Type B pancreatic cell (in vitro differentiated cells): ENCODE data around the gene YEATS4. TPM values are rescaled to one million over a fixed set of nuclear protein-coding genes. Genes with fewer than 3 reads are reported as not detected.

Experiments
- DNase-seq: peaks from one replicate; pipeline ENCODE4 v3.0.0; 2021; ENCODE audit warnings: mixed read lengths; ENCODE audit not compliant: unreplicated experiment; ENCODE audit errors: extremely low spot score
- H3K27ac Mint-ChIP-seq: 2 replicates; pipeline ENCODE4 v1.8.0; 2021; ENCODE audit warnings: mild to moderate bottlenecking, mixed read lengths
- H3K27me3 Mint-ChIP-seq: 2 replicates; pipeline ENCODE4 v1.8.0; 2021; ENCODE audit warnings: mixed read lengths
- H3K36me3 Mint-ChIP-seq: 2 replicates; pipeline ENCODE4 v1.8.0; 2021; ENCODE audit warnings: mixed read lengths
- H3K4me1 Mint-ChIP-seq: one replicate; pipeline ENCODE4 v1.8.0; 2021; ENCODE audit warnings: mixed read lengths; ENCODE audit not compliant: unreplicated experiment
- H3K4me3 Mint-ChIP-seq: 2 replicates; pipeline ENCODE4 v1.8.0; 2021; ENCODE audit warnings: mild to moderate bottlenecking, mixed read lengths
- H3K9me3 Mint-ChIP-seq: 2 replicates; pipeline ENCODE4 v1.8.0; 2021; ENCODE audit warnings: mixed read lengths
- total RNA-seq: library from RNA; stranded (reverse); gene quantifications from 2 replicates; pipeline ENCODE4 v1.2.1, GENCODE V29; 2021; ENCODE audit warnings: low replicate concordance
- TF ChIP-seq, protein P1 (sequence below): fragments of 200-600 bp; sonication (generic); conservative IDR thresholded peaks from 2 replicates; pipeline ENCODE4 v1.5.0; 2021; ENCODE audit warnings: antibody characterized with exemption, mild to moderate bottlenecking

YEATS4 gene
- total RNA-seq, 1 donor from 2014 or later: 24.6 TPM

DNA sequence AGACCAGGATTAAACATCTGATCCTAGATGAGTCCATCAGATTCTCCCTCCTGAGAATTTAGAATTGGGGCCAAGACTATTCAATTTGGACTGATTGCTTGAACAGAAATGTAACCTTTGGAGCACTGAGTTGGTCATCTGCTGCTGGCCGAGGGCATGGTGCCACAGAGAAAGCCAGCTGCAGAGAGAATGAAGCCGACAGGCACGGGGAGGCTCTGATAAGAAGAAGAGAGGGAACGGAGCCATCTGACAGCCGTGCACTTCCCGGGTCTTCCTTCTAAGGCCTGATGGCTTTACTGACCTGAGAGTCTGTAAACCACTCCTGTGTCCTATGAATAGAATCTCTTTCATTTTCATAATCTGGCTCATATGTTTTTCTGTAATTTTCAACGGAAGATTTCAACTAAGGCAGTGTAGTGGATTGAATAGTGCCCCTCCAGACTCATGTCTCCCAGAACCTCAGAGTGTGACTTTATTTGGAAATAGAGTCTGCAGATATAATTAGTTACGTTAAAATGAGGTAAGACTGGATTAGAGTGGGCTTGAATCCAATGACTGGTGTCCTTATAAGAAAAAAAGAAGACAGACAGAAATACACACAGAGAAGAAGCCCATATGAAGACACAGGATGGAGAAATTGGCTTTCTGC lies 71.5 kb downstream of the YEATS4 start:
- H3K27ac Mint-ChIP-seq: no peak overlapping the region
- H3K36me3 Mint-ChIP-seq: no peaks in the 10 kb centered on the region
- H3K4me3 Mint-ChIP-seq: no peak overlapping the region
- H3K4me1 Mint-ChIP-seq: no peaks in the 10 kb centered on the region
- H3K9me3 Mint-ChIP-seq: no peaks in the 10 kb centered on the region
- no peaks in the 10 kb centered on the region for H3K27me3 Mint-ChIP-seq
- DNase-seq: no peak
- TF ChIP-seq, protein P1, sequence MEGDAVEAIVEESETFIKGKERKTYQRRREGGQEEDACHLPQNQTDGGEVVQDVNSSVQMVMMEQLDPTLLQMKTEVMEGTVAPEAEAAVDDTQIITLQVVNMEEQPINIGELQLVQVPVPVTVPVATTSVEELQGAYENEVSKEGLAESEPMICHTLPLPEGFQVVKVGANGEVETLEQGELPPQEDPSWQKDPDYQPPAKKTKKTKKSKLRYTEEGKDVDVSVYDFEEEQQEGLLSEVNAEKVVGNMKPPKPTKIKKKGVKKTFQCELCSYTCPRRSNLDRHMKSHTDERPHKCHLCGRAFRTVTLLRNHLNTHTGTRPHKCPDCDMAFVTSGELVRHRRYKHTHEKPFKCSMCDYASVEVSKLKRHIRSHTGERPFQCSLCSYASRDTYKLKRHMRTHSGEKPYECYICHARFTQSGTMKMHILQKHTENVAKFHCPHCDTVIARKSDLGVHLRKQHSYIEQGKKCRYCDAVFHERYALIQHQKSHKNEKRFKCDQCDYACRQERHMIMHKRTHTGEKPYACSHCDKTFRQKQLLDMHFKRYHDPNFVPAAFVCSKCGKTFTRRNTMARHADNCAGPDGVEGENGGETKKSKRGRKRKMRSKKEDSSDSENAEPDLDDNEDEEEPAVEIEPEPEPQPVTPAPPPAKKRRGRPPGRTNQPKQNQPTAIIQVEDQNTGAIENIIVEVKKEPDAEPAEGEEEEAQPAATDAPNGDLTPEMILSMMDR: no peak

DNA sequence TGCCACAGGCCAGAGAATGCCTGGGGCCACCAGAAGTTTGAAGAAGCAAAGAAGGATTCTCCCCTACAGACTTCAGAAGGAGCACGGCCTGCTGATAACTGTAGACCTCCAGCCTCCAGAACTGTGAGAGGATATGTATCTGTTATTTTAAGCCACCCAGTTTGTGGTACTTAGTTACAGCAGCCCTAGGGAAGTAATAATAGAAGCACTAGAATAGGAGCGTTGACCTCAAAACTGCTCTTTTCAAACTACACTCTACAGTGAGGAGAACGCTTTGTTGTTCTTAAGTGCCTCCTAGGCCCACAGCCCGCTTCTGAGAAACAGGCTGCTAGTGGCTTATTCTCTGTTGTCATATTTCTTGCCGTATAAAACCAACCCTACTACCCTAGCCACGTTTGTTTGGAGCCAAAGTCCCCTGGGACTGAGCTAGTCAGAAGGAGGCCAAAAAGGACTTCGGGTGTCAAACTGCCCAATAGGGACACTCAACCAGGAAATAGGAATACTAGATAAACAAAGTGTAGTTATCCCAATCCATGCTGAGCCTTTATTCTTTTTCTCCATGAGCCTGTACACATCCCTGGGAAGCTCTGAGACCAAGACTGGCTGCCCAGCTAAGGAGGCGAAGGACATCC lies 72.2 kb downstream of the YEATS4 start:
- H3K27me3 Mint-ChIP-seq: no peaks in the 10 kb centered on the region
- no peaks in the 10 kb centered on the region for H3K4me1 Mint-ChIP-seq
- H3K9me3 Mint-ChIP-seq: no peaks in the 10 kb centered on the region
- TF ChIP-seq, protein P1: no peak
- H3K36me3 Mint-ChIP-seq: no peaks in the 10 kb centered on the region
- no peak overlapping the region for H3K4me3 Mint-ChIP-seq
- no peak for DNase-seq
- no peak overlapping the region for H3K27ac Mint-ChIP-seq

DNA sequence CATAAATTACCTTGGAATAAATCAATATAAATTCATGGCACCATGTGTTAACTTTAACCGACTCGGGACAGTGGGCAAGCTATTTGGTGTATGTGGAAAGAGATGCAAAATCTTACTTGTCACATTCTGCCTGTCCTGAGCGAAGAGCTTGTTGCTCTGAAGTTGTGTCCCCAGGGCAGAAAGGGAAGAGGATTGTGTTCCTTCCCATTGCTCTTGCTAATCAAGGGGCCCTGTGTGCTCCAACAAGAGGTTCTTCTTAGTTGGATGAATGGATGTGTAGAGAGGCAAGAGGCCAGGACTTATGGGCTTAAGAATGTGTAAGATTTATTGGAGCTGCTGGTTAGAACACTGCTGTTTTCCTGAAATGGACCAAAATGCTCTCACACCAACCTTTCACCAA lies 74.1 kb downstream of the YEATS4 start:
- no peaks in the 10 kb centered on the region for H3K27me3 Mint-ChIP-seq
- H3K4me3 Mint-ChIP-seq: no peak overlapping the region
- no peaks in the 10 kb centered on the region for H3K9me3 Mint-ChIP-seq
- H3K36me3 Mint-ChIP-seq: no peaks in the 10 kb centered on the region
- no peak for DNase-seq
- TF ChIP-seq, protein P1: no peak
- no peak overlapping the region for H3K27ac Mint-ChIP-seq
- no peaks in the 10 kb centered on the region for H3K4me1 Mint-ChIP-seq

DNA sequence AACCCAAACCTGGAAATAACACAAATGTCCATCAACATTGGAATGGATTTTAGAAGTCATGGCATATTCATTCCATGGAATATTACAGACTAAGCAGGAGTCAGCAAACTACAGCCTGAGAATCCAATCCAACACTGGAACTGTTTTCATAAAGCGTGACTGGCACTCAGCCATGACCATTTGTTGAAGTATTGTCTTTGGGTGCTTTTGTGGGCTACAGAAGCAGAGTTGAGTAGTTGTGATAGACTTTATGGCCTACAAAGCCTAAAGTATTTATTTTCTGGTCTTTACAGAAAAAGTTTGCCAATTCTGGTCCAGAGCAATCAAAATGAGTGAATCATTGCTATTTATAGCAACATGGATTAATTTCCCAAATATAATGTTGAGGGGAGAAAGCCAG lies 76.1 kb downstream of the YEATS4 start:
- H3K4me1 Mint-ChIP-seq: no peaks in the 10 kb centered on the region
- H3K27me3 Mint-ChIP-seq: no peaks in the 10 kb centered on the region
- H3K4me3 Mint-ChIP-seq: no peak overlapping the region
- no peaks in the 10 kb centered on the region for H3K36me3 Mint-ChIP-seq
- no peaks in the 10 kb centered on the region for H3K9me3 Mint-ChIP-seq
- H3K27ac Mint-ChIP-seq: no peak overlapping the region
- TF ChIP-seq, protein P1: no peak
- no peak for DNase-seq

DNA sequence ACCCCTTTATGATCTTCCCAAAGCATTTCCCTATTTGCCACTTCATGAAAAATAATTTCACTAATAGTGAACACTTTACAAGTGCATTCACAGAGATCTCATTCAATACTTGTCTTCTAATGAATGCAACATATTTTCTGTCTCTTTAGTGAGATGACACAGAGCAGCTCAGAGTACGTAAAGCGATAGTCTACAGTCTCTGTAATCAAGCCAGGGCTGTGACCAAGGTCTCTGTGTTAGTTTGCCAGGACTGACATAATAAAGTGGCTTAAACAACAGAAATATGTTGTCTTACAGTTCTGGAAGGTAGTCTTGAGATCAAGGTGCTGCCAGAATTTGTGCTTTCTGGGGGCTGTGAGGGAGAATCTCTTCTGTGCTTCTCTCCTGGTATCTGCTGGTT lies 77.5 kb downstream of the YEATS4 start:
- no peak for DNase-seq
- H3K4me3 Mint-ChIP-seq: no peak overlapping the region
- no peaks in the 10 kb centered on the region for H3K27me3 Mint-ChIP-seq
- TF ChIP-seq, protein P1: no peak
- H3K9me3 Mint-ChIP-seq: no peaks in the 10 kb centered on the region
- no peak overlapping the region for H3K27ac Mint-ChIP-seq
- H3K4me1 Mint-ChIP-seq: no peaks in the 10 kb centered on the region
- H3K36me3 Mint-ChIP-seq: no peaks in the 10 kb centered on the region
